Epithelial cell of proximal tubule (primary cell): ENCODE measurements around the gene WFDC5. TPM values are rescaled to one million over a fixed set of nuclear protein-coding genes. Genes with fewer than 3 reads are reported as not detected.

Experiments
- DNase-seq: peaks from one replicate; pipeline ENCODE4 v3.0.0-alpha.2; 2011; ENCODE audit warnings: low read depth
- H3K4me3 ChIP-seq: 2 replicates; pipeline ENCODE4 v1.5.1; 2011; ENCODE audit warnings: low read depth, mild to moderate bottlenecking, low read length
- total RNA-seq: library from RNA; depleted of rRNA; stranded (reverse); fragments of >200 nt; gene quantifications from 2 replicates; pipeline ENCODE4 v1.2.3, GENCODE V29; 2015
- TF ChIP-seq, protein P1 (sequence below): conservative IDR thresholded peaks from 2 replicates; pipeline ENCODE4 v1.5.1; 2012; ENCODE audit warnings: low read depth, mild to moderate bottlenecking, low read length

The WFDC5 gene
- total RNA-seq, 1 donor from 2014 or later: not detected

- DNase-seq: no peak
- no peak overlapping the region for H3K4me3 ChIP-seq
- TF ChIP-seq, protein P1, sequence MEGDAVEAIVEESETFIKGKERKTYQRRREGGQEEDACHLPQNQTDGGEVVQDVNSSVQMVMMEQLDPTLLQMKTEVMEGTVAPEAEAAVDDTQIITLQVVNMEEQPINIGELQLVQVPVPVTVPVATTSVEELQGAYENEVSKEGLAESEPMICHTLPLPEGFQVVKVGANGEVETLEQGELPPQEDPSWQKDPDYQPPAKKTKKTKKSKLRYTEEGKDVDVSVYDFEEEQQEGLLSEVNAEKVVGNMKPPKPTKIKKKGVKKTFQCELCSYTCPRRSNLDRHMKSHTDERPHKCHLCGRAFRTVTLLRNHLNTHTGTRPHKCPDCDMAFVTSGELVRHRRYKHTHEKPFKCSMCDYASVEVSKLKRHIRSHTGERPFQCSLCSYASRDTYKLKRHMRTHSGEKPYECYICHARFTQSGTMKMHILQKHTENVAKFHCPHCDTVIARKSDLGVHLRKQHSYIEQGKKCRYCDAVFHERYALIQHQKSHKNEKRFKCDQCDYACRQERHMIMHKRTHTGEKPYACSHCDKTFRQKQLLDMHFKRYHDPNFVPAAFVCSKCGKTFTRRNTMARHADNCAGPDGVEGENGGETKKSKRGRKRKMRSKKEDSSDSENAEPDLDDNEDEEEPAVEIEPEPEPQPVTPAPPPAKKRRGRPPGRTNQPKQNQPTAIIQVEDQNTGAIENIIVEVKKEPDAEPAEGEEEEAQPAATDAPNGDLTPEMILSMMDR: no peak
Observed at GRCh38 chr20:45105317-45105716, 9.7 kb downstream of the WFDC5 start.

DNA sequence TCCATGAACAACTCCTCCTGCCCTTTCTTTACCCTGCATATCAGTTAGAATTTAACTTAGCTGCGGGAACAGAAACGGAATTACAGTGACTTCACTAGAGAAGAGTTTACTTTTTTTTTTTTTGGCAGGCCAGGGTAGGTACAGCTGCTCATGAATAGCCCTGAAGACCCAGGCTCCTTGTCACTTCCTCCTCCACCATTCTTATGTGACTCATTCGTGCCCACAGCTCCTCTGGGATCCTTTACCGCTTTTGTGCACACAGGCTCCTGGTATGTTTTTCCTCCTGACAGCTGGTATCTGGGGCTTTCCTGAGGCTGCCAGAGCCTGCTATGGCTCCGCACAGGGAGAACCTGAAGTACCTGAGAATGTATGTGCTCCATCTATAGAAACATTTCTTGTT, 10.2 kb downstream of the WFDC5 start:
- TF ChIP-seq, protein P1: no peak
- peak; percentile 94 for DNase-seq
- H3K4me3 ChIP-seq: no peak overlapping the region

DNA sequence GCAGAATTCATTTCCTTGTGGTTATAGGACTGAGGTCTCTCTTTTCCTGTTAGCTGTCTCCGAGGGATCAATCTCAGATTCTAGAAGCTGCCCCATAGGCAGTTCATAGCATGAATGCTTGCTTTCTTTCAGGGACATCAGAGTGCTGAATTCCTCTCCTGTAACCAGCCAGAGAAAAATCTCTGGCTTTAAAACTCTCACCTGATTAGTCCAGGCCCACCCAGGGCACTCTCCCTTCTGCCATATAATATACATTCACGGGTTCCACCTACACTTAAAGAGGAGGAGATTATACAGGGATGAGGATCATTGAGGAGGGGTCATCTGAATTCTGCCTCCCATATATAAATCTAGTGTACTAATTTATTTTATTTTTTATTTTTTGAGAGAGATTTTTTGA, 11.9 kb downstream of the WFDC5 start:
- TF ChIP-seq, protein P1: no peak
- H3K4me3 ChIP-seq: no peak overlapping the region
- DNase-seq: no peak

DNA sequence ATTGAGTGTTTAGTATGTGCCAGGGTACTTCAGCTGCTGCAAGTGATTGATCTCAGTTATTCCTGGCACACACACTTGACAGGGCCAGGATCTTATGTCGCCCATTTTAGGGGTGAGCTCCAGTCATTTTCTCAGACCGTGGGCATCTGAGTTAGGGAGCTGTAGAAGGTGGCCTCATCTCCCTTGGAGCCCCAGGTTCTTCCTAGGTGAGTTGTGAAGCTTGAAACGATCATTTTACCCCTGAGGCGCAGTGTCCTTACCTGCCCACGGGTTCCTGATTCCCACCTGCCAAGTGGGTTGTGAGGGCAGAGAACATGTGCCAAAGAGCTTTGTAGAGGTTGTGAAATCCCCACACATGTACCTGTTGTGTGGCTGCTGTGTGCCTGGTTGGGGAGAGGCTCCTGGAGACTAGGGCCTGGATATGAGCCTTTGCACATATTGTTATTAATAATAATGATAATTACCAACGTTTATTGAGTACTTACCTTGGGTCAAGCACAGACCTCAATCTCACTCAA, 13.6 kb downstream of the WFDC5 start:
- TF ChIP-seq, protein P1: no peak
- no peak overlapping the region for H3K4me3 ChIP-seq
- no peak for DNase-seq

GRCh38 chr20:45100563-45101245, 14.3 kb downstream of the WFDC5 start, which contains the start of gene KCNS1:
Gene KCNS1, minus strand, starts transcription at chr20:45101127. Its CDS starts 1,891 bp downstream, at chr20:45099236.
- TF ChIP-seq, protein P1: no peak

GRCh38 chr20:45098103-45098773, 16.7 kb downstream of the WFDC5 start:
- no peak for DNase-seq
- TF ChIP-seq, protein P1: peak; percentile 52
- H3K4me3 ChIP-seq: peak overlapping the region; percentile 22

More at GRCh38 chr20:45100563-45101245, 14.3 kb downstream of the WFDC5 start, which contains the start of gene KCNS1:
- DNase-seq: no peak
- peak within 1 kb of the TSS; percentile 46 for H3K4me3 ChIP-seq
